ENCODE measurements around the gene SEC23A.

- TF ChIP-seq POLR2A (IDR thresholded peaks at IDR 0.05; ENCODE audit: low read length): no peak
- no peak for TF ChIP-seq GATA1 (IDR thresholded peaks at IDR 0.05; ENCODE audit: low read depth, low read length)
These were observed 87.6 kb downstream of the SEC23A start for GRCh38 chr14:39015360-39015961.
